ENCODE measurements around the gene RNF32. TPM values are rescaled to one million over a fixed set of nuclear protein-coding genes. Genes with fewer than 3 reads are reported as not detected.
A peak's percentile ranks its signal among the peaks of the same experiment; 100 is the strongest.

The RNF32 gene
- total and polyA plus RNA-seq, 10 donors, result 0.28 to 2.8 (median 0.75) TPM; not detected in 1

DNA sequence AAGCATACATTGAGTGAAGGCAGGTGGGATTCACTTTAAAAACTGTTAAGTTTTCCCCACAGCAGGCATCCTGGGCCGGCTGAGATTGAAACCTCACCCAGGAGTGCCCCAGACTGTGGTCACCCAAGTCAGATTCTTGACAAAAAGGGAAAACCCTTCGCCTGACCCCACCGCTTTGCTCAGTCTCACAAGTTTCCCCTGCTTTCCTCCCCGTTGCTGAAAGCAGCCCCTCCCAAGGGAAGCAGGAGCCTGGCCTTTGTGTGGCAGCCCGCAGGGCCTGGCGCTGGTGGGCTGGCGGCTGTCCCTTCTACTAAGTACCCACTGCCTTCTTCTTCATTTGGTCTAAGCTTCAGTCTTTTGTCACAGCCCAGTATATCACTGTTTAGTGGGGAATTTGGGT lies 16.0 kb downstream of the RNF32 start:
- no peaks in the 10 kb centered on the region for H3K4me1 ChIP-seq
- peak in 1 of 3 donors; percentile 23 for TF ChIP-seq POLR2AphosphoS5 (IDR thresholded peaks at IDR 0.05)
- TF ChIP-seq, protein P1, sequence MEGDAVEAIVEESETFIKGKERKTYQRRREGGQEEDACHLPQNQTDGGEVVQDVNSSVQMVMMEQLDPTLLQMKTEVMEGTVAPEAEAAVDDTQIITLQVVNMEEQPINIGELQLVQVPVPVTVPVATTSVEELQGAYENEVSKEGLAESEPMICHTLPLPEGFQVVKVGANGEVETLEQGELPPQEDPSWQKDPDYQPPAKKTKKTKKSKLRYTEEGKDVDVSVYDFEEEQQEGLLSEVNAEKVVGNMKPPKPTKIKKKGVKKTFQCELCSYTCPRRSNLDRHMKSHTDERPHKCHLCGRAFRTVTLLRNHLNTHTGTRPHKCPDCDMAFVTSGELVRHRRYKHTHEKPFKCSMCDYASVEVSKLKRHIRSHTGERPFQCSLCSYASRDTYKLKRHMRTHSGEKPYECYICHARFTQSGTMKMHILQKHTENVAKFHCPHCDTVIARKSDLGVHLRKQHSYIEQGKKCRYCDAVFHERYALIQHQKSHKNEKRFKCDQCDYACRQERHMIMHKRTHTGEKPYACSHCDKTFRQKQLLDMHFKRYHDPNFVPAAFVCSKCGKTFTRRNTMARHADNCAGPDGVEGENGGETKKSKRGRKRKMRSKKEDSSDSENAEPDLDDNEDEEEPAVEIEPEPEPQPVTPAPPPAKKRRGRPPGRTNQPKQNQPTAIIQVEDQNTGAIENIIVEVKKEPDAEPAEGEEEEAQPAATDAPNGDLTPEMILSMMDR (IDR thresholded peaks at IDR 0.05 in 8 of 11, conservative IDR thresholded peaks at IDR 0.05 in 3 of 11), result no peak
- intact Hi-C loops (cut with DNase I; ENCODE audit: low total_unique reads), result no loop called here
- WGBS, 5 donors, result 61 to 72% (median 67%) methylated on average over 7 of the region's 7 CpGs
- no peak overlapping the region for H3K4me3 ChIP-seq
- H3K27me3 ChIP-seq (replicated peaks in 1 of 7), result peaks cover 0 to 42% (median 0%) of the 10 kb centered on the region in 7 donors
- no peaks in the 10 kb centered on the region for H3K36me3 ChIP-seq
- DNase-seq, result no peak
- no peaks in the 10 kb centered on the region for H3K9me3 ChIP-seq
- H3K27ac ChIP-seq, result no peak overlapping the region

- intact Hi-C loops (cut with DNase I; ENCODE audit: low total_unique reads), result no loop called here
- H3K36me3 ChIP-seq, result no peaks in the 10 kb centered on the region
Observed at GRCh38 chr7:156657681-156658080, 17.1 kb downstream of the RNF32 start.

GRCh38 chr7:156659203-156659602 lies 18.6 kb downstream of the RNF32 start:
- Histone ChIP-seq H3K4me1 (no peaks in the 10 kb centered on the region), H3K4me3 (no peak overlapping the region), H3K9me3 (no peaks in the 10 kb centered on the region), H3K36me3 (no peaks in the 10 kb centered on the region), H3K27me3 (replicated peaks in 1 of 7) (peaks cover 0 to 18% (median 0%) of the 10 kb centered on the region in 7 donors), H3K27ac (no peak overlapping the region)
- DNase-seq, result no peak
- intact Hi-C loops (cut with DNase I; ENCODE audit: low total_unique reads), result no loop called here
- WGBS, 5 donors, result 75 to 85% (median 78%) methylated on average over 6 of the region's 6 CpGs
- TF ChIP-seq POLR2A (IDR thresholded peaks at IDR 0.05), result no peak
- TF ChIP-seq, protein P1 (IDR thresholded peaks at IDR 0.05 in 8 of 11, conservative IDR thresholded peaks at IDR 0.05 in 3 of 11), result no peak
- TF ChIP-seq POLR2AphosphoS5 (IDR thresholded peaks at IDR 0.05), result no peak

More at GRCh38 chr7:156657681-156658080, 17.1 kb downstream of the RNF32 start:
- H3K4me3 ChIP-seq, result no peak overlapping the region
- H3K27ac ChIP-seq, result no peak overlapping the region
- no peaks in the 10 kb centered on the region for H3K9me3 ChIP-seq
- TF ChIP-seq POLR2AphosphoS5 (IDR thresholded peaks at IDR 0.05), result no peak
- TF ChIP-seq POLR2A (IDR thresholded peaks at IDR 0.05), result no peak
- TF ChIP-seq, protein P1 (IDR thresholded peaks at IDR 0.05 in 8 of 11, conservative IDR thresholded peaks at IDR 0.05 in 3 of 11), result no peak
- no peak for DNase-seq
- WGBS, 5 donors, result 90 to 94% (median 91%) methylated on average over 4 of the region's 4 CpGs
- H3K4me1 ChIP-seq, result no peaks in the 10 kb centered on the region
- H3K27me3 ChIP-seq (replicated peaks in 1 of 7), result peaks cover 0 to 31% (median 0%) of the 10 kb centered on the region in 7 donors

- intact Hi-C loops (cut with DNase I; ENCODE audit: low total_unique reads), result no loop called here
- Histone ChIP-seq H3K9me3 (no peaks in the 10 kb centered on the region), H3K36me3 (no peaks in the 10 kb centered on the region), H3K27ac (no peak overlapping the region), H3K27me3 (replicated peaks in 1 of 7) (peaks cover 0 to 18% (median 0%) of the 10 kb centered on the region in 7 donors), H3K4me3 (no peak overlapping the region), H3K4me1 (no peaks in the 10 kb centered on the region)
- 71 to 77% (median 75%) methylated on average over 11 of the region's 11 CpGs for WGBS, 5 donors
- TF ChIP-seq POLR2A (IDR thresholded peaks at IDR 0.05), result no peak
- TF ChIP-seq, protein P1 (IDR thresholded peaks at IDR 0.05 in 8 of 11, conservative IDR thresholded peaks at IDR 0.05 in 3 of 11), result no peak
- TF ChIP-seq POLR2AphosphoS5 (IDR thresholded peaks at IDR 0.05), result peak in 1 of 3 donors; percentile 26
- DNase-seq, result no peak
Observed at GRCh38 chr7:156659961-156660360, 19.4 kb downstream of the RNF32 start.
